ENCODE results near the gene UNC13A.
A peak's percentile ranks its signal among the peaks of the same experiment; 100 is the strongest.
"Not testable (repeated sequence)": the region's sequence is repeated elsewhere in the genome, so short reads cannot be mapped to it uniquely, and the experiment has no call there.

The UNC13A gene

DNA sequence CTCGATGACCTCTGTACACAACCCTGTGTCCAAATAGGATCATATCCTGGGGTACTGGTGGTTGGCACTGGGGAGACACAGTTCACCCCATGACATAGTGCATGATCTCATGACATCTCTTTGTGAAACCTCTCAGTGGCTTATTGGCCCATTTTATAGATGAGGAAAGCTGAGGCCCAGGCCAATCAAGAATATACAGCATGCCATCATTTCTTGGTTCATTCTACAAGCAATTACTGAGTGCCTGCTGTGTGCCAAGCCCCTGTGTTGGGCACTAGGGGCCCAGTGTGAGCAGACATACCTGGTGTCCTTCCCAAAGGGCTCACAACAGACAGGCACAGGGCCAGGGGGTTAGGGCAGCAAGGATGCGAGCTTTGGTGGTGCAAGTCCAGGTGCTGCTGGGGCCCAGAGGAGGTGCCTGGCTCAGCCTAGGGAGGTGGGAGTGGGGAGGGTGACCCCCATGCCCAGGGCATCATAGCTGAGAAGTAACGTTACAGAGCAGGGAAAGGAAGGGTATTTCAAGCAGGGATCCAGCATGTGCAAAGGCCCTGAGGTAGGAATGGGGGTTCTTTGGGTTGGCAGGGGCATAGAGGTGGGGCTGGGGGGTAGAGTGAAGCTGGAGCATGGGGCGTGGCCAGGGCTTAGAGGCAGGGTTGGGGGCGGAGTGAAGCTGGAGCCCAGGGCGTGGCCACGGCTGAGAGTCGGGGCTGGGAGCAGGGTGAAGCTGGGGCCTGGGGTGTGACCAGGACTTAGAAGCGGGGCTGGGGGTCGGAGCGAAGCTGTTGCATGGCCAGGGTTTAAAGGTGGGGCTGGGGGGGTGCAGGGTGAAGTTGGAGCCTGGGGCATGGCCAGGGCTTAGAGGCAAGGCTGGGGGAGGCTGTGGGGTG is 112.0 kb downstream of the UNC13A start:
- TF ChIP-seq JUND (IDR thresholded peaks at IDR 0.05; ENCODE audit: low read depth): no peak
- peak in 1 of 2 experiments; percentile 59 for DNase-seq (ENCODE audit: low read depth in 1 of 2, low spot score in 1 of 2)
- in situ Hi-C loops (cut with HindIII; ENCODE audit: low pct_unique_long_range_greater_than_20kb, low sequenced_read_pairs): no loop called here

DNA sequence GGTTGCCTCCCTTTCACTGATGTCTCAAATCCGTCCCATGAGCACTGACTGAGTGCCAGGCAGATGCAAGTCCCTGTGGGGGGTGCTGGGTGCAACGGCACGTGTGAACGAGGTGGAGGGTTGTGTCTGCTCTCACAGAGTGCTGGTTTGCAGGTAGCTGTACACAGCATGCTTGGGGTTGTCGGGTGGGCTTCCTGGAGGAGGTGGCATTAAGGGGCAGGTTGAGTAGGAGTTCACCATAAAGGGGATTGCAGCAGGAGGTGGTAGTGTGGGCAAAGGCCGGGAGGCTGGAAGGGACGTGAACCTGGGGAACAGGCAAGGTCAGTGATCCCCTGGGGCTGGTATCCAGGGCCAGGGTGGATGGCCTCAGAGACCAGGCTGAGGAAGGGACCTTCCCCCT is 115.5 kb downstream of the UNC13A start:
- in situ Hi-C loops (cut with HindIII; ENCODE audit: low pct_unique_long_range_greater_than_20kb, low sequenced_read_pairs): no loop called here
- no peak for TF ChIP-seq JUND (IDR thresholded peaks at IDR 0.05; ENCODE audit: low read depth)
- no peak for DNase-seq (ENCODE audit: low read depth in 1 of 2, low spot score in 1 of 2)

- no peak for DNase-seq (ENCODE audit: low read depth in 1 of 2, low spot score in 1 of 2)
- no peak for TF ChIP-seq JUND (IDR thresholded peaks at IDR 0.05; ENCODE audit: low read depth)
- in situ Hi-C loops (cut with HindIII; ENCODE audit: low pct_unique_long_range_greater_than_20kb, low sequenced_read_pairs): no loop called here
These were observed 117.4 kb downstream of the UNC13A start for GRCh38 chr19:17570791-17571190.

DNA sequence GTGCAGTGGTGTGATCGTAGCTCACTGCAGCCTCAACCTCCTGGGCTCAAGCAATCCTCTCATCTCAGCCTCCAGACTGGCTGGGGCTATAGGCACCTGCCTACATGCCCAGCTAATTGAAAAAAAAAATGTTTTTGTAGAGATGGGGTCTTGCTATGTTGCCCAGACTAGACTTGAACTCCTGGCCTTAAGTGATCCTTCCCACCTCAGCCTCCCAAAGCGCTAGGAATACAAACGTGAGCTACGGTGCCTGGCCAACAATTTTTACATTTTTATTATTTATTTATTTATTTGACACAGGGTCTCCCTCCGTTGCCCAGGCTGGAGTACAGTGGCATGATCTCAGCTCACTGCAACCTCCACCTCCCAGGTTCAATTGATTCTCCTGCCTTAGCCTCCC is 117.9 kb downstream of the UNC13A start:
- in situ Hi-C loops (cut with HindIII; ENCODE audit: low pct_unique_long_range_greater_than_20kb, low sequenced_read_pairs); DNase-seq (ENCODE audit: low read depth in 1 of 2, low spot score in 1 of 2): not testable (repeated sequence)

DNA sequence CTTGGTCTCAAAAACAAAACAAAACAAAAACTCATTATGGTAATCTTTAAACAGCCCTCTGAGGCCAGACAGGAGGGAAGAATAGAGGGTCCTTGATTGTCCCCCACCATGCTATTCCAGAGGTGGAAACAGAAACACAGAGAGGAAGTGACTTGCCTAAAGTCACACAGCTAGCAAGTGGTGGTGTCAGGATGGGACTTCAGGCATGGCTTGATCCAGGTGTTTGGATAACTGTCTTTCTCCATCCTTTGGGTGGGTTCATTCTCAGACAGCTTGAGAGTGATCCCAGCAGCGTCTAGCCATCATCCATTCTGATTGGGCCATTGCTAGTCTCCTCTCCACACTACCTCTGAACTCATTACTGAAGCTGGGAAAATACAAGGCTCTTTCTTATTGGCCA is 120.2 kb downstream of the UNC13A start:
- in situ Hi-C loops (cut with HindIII; ENCODE audit: low pct_unique_long_range_greater_than_20kb, low sequenced_read_pairs): no loop called here
- DNase-seq (ENCODE audit: low read depth in 1 of 2, low spot score in 1 of 2): no peak
- no peak for TF ChIP-seq JUND (IDR thresholded peaks at IDR 0.05; ENCODE audit: low read depth)

GRCh38 chr19:17565611-17566010 is 122.5 kb downstream of the UNC13A start:
- in situ Hi-C loops (cut with HindIII; ENCODE audit: low pct_unique_long_range_greater_than_20kb, low sequenced_read_pairs): no loop called here
- peak in 1 of 2 experiments; percentile 26 for DNase-seq (ENCODE audit: low read depth in 1 of 2, low spot score in 1 of 2)
- no peak for TF ChIP-seq JUND (IDR thresholded peaks at IDR 0.05; ENCODE audit: low read depth)

- TF ChIP-seq JUND (IDR thresholded peaks at IDR 0.05; ENCODE audit: low read depth): no peak
- no peak for DNase-seq (ENCODE audit: low read depth in 1 of 2, low spot score in 1 of 2)
- in situ Hi-C loops (cut with HindIII; ENCODE audit: low pct_unique_long_range_greater_than_20kb, low sequenced_read_pairs): no loop called here
These were observed 123.4 kb downstream of the UNC13A start for GRCh38 chr19:17564781-17565180.

DNA sequence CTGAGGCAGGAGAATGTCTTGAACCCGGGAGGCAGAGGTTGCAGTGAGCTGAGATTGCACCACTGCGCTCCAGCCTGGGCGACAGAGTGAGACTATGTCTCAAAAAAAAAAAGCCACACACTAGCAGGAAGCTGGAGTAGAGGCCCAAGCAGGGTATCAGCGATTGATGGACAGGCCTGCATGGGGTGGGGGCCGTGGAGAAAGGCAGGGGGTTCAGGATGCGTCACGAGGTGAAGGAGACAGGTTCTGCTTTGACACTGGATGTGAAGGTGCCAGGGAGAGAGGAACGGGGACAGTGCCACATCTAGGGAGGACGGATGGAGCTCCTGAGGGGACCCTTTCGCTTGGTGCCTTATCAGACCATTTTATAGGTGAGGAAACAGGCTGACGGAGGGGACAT is 125.6 kb downstream of the UNC13A start:
- no peak for TF ChIP-seq JUND (IDR thresholded peaks at IDR 0.05; ENCODE audit: low read depth)
- in situ Hi-C loops (cut with HindIII; ENCODE audit: low pct_unique_long_range_greater_than_20kb, low sequenced_read_pairs): no loop called here
- DNase-seq (ENCODE audit: low read depth in 1 of 2, low spot score in 1 of 2): no peak

GRCh38 chr19:17562097-17562496 is 126.1 kb downstream of the UNC13A start:
- no peak for DNase-seq (ENCODE audit: low read depth in 1 of 2, low spot score in 1 of 2)
- in situ Hi-C loops (cut with HindIII; ENCODE audit: low pct_unique_long_range_greater_than_20kb, low sequenced_read_pairs): no loop called here
- TF ChIP-seq JUND (IDR thresholded peaks at IDR 0.05; ENCODE audit: low read depth): no peak

GRCh38 chr19:17560205-17560595 is 128.0 kb downstream of the UNC13A start:
- TF ChIP-seq JUND (IDR thresholded peaks at IDR 0.05; ENCODE audit: low read depth): no peak
- DNase-seq (ENCODE audit: low read depth in 1 of 2, low spot score in 1 of 2): no peak
- in situ Hi-C loops (cut with HindIII; ENCODE audit: low pct_unique_long_range_greater_than_20kb, low sequenced_read_pairs): no loop called here

- no peak for TF ChIP-seq JUND (IDR thresholded peaks at IDR 0.05; ENCODE audit: low read depth)
- in situ Hi-C loops (cut with HindIII; ENCODE audit: low pct_unique_long_range_greater_than_20kb, low sequenced_read_pairs): no loop called here
- no peak for DNase-seq (ENCODE audit: low read depth in 1 of 2, low spot score in 1 of 2)
These were observed 130.7 kb downstream of the UNC13A start for GRCh38 chr19:17557466-17557865.

GRCh38 chr19:17556995-17557394 is 131.2 kb downstream of the UNC13A start:
- TF ChIP-seq JUND (IDR thresholded peaks at IDR 0.05; ENCODE audit: low read depth): no peak
- no peak for DNase-seq (ENCODE audit: low read depth in 1 of 2, low spot score in 1 of 2)
- in situ Hi-C loops (cut with HindIII; ENCODE audit: low pct_unique_long_range_greater_than_20kb, low sequenced_read_pairs): no loop called here

- peak in 1 of 2 experiments; percentile 40 for DNase-seq (ENCODE audit: low read depth in 1 of 2, low spot score in 1 of 2)
- TF ChIP-seq JUND (IDR thresholded peaks at IDR 0.05; ENCODE audit: low read depth): no peak
- in situ Hi-C loops (cut with HindIII; ENCODE audit: low pct_unique_long_range_greater_than_20kb, low sequenced_read_pairs): no loop called here
These were observed 132.0 kb downstream of the UNC13A start for GRCh38 chr19:17555929-17556813.
